CMK (cell line): ENCODE results near the gene CYP26A1.

Source experiments
- DNase-seq: peaks from one replicate; pipeline ENCODE4 v3.0.0-alpha.2; 2010; ENCODE audit warnings: low read depth

Gene CYP26A1

GRCh38 chr10:93123766-93124165, 50.1 kb downstream of the CYP26A1 start:
- no peak for DNase-seq

- DNase-seq, result no peak
These were observed 51.1 kb downstream of the CYP26A1 start for GRCh38 chr10:93124580-93125318.

DNA sequence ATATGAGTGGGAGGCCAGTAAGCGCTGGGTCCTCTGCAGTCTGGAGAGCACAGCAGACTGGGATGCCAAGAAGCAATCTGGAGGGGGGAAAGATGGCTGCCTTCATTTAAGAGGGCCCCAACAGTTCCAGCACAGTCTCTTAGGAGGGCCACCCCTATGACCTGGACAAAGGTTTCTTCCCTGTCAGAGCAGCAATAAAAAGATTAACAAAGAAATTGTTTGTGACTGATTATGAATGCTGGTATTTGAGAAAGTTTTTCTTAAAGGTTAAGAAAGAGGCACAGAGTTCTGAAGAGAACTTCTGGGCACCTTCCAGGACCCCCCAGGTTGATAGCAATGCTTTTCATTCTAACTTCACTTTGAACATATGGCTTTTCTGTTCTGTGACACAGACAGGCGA, 52.3 kb downstream of the CYP26A1 start:
- no peak for DNase-seq

DNA sequence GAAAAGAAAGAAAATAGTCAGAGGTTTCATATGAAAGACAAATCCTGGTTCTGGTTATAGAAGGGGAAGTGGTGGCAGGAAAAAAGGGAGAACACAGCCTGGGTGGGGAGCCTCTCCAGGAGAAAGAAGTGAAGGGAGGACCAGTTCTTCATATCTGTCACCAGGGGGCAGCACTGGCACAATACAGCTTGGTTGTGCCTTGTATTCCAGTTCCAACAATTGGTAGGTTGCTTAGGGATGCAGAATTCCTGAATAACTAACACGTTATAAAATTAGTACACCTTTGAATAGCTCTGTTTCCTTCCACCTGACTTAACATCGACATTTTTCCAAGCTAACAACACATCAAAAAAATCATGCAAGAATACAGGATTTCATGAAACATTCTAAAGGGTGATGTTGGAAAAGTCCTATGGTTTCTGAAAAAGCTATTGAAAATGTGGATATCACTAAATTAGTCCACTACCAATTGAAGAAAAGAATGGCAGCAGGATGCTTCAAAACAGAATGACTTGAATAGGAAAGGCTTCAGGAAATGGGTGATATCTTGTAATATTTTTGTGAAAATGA, 52.9 kb downstream of the CYP26A1 start:
- peak; percentile 45 for DNase-seq
